Measurements from ENCODE around the gene ZNF433. TPM values are rescaled to one million over a fixed set of nuclear protein-coding genes. Genes with fewer than 3 reads are reported as not detected.

ZNF433 gene
- total RNA-seq, 1 donor, result 5.1 TPM

DNA sequence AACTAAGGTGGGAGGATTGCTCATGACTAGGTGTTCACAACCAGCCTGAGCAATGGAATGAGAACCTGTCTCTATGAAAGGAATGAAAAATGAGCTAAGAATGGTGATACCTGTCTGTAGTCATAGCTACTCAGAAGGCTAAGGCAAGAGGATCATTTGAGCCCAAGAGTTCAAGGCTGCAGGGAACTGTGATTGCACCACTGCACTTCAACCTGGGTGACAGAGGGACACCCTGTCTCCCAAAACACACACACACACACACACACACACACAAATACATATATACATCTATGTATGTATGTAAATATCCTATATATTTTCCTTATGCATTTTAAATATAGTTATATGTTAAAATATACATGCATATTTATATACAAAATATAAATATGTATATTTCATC, 7.4 kb upstream of the ZNF433 start:
- Histone ChIP-seq H2AFZ (ENCODE audit: low read length) (no peak overlapping the region), H3K36me3 (ENCODE audit: insufficient read depth, low read length) (no peaks in the 10 kb centered on the region), H3K27ac (ENCODE audit: low read depth, low read length) (no peak overlapping the region), H3K79me2 (ENCODE audit: insufficient read depth, low read length) (no peaks in the 10 kb centered on the region), H4K20me1 (ENCODE audit: insufficient read depth, low read length) (no peaks in the 10 kb centered on the region), H3K4me2 (ENCODE audit: insufficient read depth, low read length) (no peak overlapping the region), H3K4me3 (ENCODE audit: insufficient read depth, low read length) (no peak overlapping the region), H3K27me3 (ENCODE audit: insufficient read depth, low read length) (no peaks in the 10 kb centered on the region), H3K4me1 (ENCODE audit: insufficient read depth, low read length) (no peaks in the 10 kb centered on the region), H3K9me3 (ENCODE audit: low read depth, low read length) (peaks cover 16% of the 10 kb centered on the region)
- TF ChIP-seq, protein P1, sequence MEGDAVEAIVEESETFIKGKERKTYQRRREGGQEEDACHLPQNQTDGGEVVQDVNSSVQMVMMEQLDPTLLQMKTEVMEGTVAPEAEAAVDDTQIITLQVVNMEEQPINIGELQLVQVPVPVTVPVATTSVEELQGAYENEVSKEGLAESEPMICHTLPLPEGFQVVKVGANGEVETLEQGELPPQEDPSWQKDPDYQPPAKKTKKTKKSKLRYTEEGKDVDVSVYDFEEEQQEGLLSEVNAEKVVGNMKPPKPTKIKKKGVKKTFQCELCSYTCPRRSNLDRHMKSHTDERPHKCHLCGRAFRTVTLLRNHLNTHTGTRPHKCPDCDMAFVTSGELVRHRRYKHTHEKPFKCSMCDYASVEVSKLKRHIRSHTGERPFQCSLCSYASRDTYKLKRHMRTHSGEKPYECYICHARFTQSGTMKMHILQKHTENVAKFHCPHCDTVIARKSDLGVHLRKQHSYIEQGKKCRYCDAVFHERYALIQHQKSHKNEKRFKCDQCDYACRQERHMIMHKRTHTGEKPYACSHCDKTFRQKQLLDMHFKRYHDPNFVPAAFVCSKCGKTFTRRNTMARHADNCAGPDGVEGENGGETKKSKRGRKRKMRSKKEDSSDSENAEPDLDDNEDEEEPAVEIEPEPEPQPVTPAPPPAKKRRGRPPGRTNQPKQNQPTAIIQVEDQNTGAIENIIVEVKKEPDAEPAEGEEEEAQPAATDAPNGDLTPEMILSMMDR (IDR thresholded peaks at IDR 0.05; ENCODE audit: extremely low read depth, low read depth, low read length), result no peak
- no peak for DNase-seq (ENCODE audit: insufficient read length, low spot score, missing footprints)

DNA sequence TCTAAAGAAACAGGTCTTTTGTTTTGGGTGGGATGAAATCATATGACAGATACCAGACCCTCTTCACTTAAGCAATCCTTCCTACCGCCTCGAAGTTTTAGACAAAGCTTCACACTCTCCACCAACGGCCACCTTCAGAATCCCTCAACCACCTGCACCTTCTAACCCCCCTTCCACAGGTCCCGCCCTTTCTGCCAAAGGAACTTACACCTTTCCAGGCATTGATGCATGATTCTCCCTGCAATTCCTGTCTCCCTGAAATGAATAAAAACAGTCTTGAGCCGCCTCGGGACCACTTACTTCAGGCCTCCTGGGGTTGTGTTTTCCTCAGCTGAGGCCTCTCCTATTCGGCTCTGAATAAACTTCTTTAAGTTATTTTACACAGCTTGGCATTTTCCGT, 859 bp downstream of the ZNF433 start:
- H3K4me1 ChIP-seq (ENCODE audit: insufficient read depth, low read length), result peaks cover 6% of the 10 kb centered on the region

DNA sequence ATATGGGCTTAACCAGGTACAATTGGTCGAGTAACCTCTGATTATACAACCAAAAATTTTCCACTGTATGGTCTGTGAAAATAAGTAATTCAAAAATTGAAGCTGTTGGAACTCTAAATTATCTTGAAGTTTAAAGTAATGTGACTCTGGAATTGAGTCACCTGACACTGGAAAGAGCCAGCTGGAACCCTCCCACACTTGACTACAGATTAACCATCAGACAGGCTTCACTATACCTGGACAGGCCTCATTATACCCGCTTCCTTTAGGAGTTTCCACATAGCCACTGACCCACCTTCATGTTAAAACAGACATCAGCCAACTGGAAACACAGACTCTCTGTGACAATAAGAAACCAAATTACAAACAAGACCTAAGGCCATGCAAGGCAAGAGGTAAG, 1.3 kb downstream of the ZNF433 start:
- TF ChIP-seq, protein P1 (IDR thresholded peaks at IDR 0.05; ENCODE audit: extremely low read depth, low read depth, low read length), result no peak
- peak overlapping the region; percentile 94 for H3K4me2 ChIP-seq (ENCODE audit: insufficient read depth, low read length)
- H2AFZ ChIP-seq (ENCODE audit: low read length), result no peak overlapping the region

More for the DNA sequence above, 859 bp downstream of the ZNF433 start:
- TF ChIP-seq, protein P1 (IDR thresholded peaks at IDR 0.05; ENCODE audit: extremely low read depth, low read depth, low read length), result no peak
- Histone ChIP-seq H3K4me2 (ENCODE audit: insufficient read depth, low read length) (peak overlapping the region; percentile 94), H4K20me1 (ENCODE audit: insufficient read depth, low read length) (no peaks in the 10 kb centered on the region), H3K9me3 (ENCODE audit: low read depth, low read length) (no peaks in the 10 kb centered on the region), H3K36me3 (ENCODE audit: insufficient read depth, low read length) (no peaks in the 10 kb centered on the region), H3K27ac (ENCODE audit: low read depth, low read length) (peak overlapping the region; percentile 95), H3K79me2 (ENCODE audit: insufficient read depth, low read length) (peaks cover 24% of the 10 kb centered on the region), H3K27me3 (ENCODE audit: insufficient read depth, low read length) (no peaks in the 10 kb centered on the region), H2AFZ (ENCODE audit: low read length) (peak overlapping the region; percentile 76), H3K4me3 (ENCODE audit: insufficient read depth, low read length) (peak overlapping the region; percentile 96)
- DNase-seq (ENCODE audit: insufficient read length, low spot score, missing footprints), result no peak

DNA sequence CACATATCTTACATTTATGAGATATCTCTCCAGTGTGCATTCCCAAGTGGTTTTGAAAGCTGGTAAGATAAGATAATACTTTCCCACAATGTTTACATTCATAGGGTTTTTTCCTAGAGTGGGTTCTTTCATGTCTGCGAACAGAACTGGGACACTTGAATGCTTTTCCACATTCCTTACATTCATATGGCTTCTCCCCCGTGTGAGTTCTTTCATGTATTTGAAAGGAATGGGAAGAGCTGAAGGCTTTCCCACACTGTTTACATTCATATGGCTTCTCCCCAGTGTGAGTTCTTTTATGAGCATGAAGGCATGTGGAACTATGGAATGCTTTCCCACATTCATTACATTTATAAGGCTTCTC, 19.7 kb downstream of the ZNF433 start:
- Histone ChIP-seq H3K9me3 (ENCODE audit: low read depth, low read length) (peaks cover 48% of the 10 kb centered on the region), H2AFZ (ENCODE audit: low read length) (no peak overlapping the region), H4K20me1 (ENCODE audit: insufficient read depth, low read length) (no peaks in the 10 kb centered on the region), H3K4me1 (ENCODE audit: insufficient read depth, low read length) (no peaks in the 10 kb centered on the region), H3K36me3 (ENCODE audit: insufficient read depth, low read length) (peaks cover 40% of the 10 kb centered on the region), H3K27ac (ENCODE audit: low read depth, low read length) (no peak overlapping the region), H3K4me2 (ENCODE audit: insufficient read depth, low read length) (no peak overlapping the region), H3K4me3 (ENCODE audit: insufficient read depth, low read length) (no peak overlapping the region), H3K27me3 (ENCODE audit: insufficient read depth, low read length) (no peaks in the 10 kb centered on the region), H3K79me2 (ENCODE audit: insufficient read depth, low read length) (no peaks in the 10 kb centered on the region)
- DNase-seq (ENCODE audit: insufficient read length, low spot score, missing footprints), result no peak
- TF ChIP-seq, protein P1 (IDR thresholded peaks at IDR 0.05; ENCODE audit: extremely low read depth, low read depth, low read length), result no peak

More for the DNA sequence above, 1.3 kb downstream of the ZNF433 start:
- no peaks in the 10 kb centered on the region for H4K20me1 ChIP-seq (ENCODE audit: insufficient read depth, low read length)
- H3K9me3 ChIP-seq (ENCODE audit: low read depth, low read length), result no peaks in the 10 kb centered on the region
- H3K79me2 ChIP-seq (ENCODE audit: insufficient read depth, low read length), result peaks cover 24% of the 10 kb centered on the region
- H3K4me1 ChIP-seq (ENCODE audit: insufficient read depth, low read length), result peaks cover 6% of the 10 kb centered on the region
- H3K27ac ChIP-seq (ENCODE audit: low read depth, low read length), result no peak overlapping the region
- no peaks in the 10 kb centered on the region for H3K27me3 ChIP-seq (ENCODE audit: insufficient read depth, low read length)
- peak overlapping the region; percentile 96 for H3K4me3 ChIP-seq (ENCODE audit: insufficient read depth, low read length)
- DNase-seq (ENCODE audit: insufficient read length, low spot score, missing footprints), result peak; percentile 62
- H3K36me3 ChIP-seq (ENCODE audit: insufficient read depth, low read length), result no peaks in the 10 kb centered on the region
